MV-4-11 (cell line): Measurements from ENCODE around the gene NCKAP5.

Experiments
- DNase-seq: peaks from one replicate; lab custom pipeline; 2025; lab: John Stamatoyannopoulos, UW

NCKAP5 gene

DNA sequence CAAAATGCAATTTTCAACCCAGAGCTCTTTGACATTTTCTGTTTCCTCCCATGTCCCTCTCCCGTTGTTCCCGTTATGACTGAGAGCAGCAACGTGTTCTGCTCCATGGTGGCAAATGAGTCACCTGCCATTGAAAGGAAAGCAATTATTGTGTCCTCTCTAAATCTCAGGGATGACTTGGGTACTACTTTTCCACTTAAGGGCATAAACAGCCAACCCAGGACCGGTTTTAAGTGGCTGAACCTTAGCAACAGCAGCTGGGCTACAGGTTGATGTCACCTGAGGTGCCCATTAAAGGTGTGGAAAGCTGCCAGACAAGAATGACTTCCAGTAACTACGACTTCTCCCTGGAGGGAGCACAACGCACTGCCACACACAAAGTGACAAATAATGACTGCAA, 236.8 kb downstream of the NCKAP5 start:
- no peak for DNase-seq

DNA sequence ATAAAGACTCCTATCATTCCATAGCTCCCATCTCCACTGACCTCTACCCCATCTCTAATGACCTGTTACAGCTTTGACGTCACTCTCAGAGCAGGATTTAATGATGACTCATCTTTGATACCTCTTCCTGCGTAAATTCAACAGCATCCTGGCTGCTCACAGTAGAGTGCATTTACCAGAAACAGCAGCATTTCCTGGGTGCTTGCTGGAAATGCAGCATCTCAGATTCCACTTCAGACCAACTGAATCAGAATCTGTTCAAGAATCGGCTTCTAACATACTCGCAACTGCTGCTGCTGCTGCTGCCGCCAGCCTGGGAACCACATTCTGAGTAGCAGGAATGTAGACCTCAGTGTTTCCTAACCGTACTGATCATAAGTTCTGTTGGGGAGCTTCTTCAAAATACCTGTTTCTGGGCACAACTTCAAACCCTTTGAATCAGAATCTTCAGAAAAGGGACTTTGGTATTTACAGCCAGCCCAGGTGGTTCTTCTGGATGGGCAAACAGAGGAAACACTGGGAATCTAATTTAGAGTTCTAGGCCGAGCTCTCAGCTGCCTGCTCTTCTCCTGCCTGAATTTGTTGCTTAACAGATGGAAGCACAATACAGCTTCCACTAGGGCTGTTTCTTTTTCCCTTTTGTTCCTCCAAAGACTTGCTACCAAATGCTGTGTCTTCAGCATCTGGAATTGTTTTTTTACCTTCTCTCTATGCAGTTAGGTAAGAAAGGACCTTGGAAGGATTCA, 241.4 kb downstream of the NCKAP5 start:
- DNase-seq: no peak

DNA sequence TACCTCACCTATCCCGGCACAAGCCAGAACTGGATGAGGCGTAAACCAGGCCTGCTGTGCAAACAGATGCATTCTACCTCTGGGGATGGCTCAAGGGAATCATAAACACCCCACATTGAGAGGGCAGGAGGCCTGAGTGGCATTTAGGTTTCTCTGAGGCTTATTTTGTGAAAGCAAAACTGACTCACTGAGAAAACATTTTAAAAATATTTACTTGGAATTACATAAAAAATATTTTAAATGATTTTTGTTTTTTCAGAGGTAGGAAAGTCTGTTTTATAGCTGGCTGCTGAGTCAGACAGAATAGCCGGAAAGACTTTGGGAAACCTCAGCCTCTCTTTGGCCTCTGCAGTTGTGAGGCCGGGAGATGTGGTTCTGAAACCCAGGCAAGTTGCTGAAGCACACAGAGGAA, 244.1 kb downstream of the NCKAP5 start:
- DNase-seq: no peak

DNA sequence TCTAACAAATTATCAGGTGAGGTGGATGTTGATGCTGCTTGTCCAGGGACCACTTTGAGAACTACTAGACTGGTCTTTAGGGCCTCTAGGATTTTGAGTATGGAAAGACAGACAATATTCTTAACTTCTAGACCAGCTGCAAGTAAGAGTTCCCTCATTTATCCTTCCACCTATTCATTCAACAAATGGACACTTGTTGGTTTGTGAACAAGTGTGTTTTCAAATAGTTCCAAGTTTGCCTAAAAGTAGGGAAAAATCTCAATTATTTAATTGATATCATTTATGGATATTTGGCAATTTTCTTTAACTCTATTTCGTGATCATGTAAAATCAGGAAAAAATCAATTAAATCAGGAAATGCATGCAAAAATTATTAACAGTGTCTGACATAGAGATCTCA, 245.4 kb downstream of the NCKAP5 start:
- no peak for DNase-seq

DNA sequence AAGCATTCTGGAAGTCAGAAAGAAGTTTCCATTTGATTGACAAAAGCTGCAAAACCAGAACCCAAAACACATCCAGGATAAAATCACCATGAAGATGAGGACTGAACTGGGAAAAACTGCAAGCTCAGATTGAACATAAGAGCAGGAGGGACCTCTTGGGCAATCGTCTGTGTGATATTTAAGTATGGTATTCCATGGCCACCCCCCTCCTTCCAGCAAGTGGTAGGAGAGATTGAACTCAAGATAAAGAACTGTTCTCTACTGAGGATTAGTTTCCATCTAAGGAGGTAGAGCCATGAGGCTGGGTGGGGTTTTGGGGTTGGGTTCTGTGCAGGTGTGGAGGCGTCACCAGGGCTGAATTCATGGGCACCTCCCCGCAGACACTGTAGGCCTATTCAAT, 251.1 kb downstream of the NCKAP5 start:
- no peak for DNase-seq

DNA sequence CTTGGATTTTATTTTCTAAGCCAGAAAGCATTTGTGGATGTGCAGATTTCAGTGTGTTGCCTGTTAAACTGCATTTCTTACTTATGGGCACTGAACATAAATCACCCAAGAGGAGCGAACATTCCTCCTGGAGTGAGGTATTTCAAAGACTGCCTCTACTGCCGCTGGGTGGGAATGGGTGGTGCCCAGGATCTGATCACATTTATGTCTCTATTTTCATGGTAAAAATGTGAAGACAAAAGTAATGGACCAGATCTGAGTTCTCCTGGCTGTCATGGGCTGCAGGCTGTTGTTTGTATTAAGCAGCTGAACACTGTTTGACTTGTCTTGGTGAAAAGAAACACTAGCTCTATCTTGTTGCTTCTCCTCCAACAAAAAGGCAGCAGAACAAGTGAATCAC, 251.7 kb downstream of the NCKAP5 start:
- no peak for DNase-seq

DNA sequence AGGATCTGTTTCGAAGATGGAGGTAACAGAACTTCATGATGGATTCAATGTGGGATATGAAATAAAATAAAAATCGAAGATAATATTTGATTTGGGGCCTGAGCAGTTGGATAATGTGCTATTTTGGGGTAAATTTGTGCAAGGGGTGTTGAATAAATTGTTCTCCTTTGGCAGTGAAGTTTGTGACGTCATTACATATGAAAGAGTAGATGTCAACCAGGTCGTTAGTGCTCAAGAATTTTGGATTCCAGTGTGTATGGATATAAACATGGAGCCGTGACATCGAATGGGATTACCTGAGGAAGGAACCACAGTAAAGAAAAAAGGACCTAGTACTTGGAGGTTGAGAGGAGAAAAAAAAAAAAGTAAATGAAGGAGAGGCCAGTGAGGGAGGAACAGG, 253.0 kb downstream of the NCKAP5 start:
- no peak for DNase-seq

DNA sequence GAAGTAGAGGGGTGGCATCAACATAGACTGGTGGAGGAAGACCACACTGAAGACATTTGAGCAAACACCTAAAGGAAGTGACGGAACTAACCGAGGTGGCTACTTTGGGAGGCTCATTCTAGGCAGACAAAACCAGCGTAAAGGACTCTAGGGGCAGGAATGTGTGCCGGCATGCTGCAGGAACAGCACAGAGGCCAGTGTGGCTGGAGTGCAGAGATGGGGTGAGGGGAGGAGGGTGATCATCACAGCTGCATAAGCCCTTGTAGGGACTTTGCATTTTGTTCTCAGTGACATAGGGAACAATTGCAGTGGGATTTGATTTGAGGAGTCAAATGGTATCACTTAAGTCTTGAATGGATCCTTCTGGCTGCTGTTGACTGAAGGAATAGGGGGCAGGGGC, 253.5 kb downstream of the NCKAP5 start:
- no peak for DNase-seq

DNA sequence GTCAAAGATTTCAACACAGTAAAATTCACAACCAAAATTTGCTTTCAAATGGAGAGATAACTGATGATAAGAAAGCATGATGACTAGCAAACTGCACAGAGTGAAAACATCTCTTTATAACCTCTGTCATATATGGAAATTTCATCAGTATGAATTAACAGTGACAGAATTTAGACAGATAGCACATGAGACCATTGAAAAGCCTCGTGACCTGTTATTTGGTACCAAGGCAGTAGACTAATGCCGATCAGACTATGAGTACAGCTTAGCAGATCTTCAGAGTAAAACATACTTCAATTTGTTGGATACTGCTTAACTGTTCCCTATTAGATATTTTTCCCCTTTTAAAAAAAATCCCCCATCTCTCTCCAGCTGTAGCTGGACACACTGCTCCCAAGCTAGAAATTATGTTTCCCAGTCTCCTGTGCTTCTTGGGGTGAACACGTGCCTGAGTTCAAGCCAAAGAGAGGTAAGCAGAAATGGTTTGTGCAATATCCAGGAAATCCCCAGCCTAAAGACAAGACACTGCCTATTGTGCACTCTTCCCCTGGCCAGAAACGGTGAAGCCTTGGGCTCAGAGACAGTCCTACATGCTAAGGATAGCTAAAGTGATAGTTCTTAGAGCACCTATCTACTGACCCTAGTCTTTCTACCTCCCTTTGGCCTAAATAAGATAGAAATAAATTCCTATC, 256.1 kb downstream of the NCKAP5 start:
- no peak for DNase-seq

DNA sequence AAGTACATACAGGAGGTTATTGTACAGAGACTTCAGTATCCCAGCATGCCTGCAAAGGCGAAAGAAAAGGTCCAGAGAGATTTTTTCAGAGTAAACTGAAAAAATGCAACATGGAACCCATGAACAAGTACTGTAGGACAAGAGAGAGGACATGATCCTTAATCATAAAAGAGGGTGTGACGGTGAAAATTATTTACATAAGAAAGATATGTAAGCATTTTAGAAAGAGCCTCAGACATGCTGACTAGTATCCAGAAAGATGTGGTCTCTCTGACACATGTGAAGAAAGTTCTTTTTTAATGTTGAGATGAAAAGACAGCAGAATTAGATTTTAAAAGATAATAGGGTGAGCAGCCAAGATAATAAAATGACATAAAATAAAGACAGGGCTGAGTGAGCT, 262.0 kb downstream of the NCKAP5 start:
- no peak for DNase-seq

DNA sequence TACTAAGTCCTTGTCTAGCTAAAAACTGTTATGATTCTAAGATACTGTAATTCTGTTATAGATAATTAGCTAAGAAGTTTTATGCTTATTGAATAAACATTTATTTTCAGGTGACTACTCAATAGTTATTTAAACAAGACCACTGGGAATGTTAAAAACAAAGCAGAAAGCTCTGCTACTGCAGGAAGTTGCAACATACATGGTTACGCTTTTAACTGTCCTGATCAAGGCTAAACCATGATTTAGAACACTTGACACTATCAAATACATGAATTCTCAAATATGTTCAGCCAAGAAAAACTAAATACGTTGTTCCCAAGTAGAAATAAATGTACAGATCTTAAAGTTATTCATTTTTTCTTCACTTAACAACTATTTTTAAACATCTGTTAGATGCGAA, 263.9 kb downstream of the NCKAP5 start:
- DNase-seq: no peak

DNA sequence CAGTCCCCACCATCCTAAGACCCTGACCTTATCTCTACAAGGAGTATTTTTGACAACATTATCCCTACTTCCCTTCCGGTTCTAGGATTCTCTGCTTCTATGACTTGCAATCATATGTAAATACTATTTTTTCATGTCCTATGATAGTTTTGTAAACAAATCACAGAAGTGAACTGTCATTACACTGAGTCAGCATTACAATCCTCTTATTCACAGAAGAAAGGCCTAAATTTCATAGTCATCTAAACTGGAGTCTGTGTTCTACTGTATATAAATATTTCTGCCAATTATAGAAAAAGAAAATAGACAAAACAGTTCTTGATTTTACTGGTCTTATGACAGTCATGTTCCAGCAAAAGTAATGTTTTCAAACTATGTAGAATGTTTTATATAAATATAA, 265.1 kb downstream of the NCKAP5 start:
- DNase-seq: no peak

DNA sequence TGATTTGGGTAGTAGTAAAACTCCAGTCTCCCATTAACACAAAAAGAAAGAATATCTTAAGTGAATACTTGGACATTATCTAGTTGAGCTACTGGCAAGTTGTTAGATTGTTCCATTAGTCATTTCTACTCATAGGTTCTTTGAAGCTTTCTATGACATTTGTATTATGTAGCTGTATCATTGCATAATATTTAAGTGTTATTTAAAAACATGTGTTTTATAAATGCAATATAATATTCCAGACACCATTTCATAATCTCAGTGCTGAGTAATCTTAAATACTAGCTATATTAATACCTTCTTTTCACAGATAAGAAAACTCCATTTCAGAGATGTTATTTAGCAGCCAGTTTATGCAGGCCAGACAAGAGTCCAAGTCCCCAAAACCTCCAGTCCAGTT, 271.9 kb downstream of the NCKAP5 start:
- no peak for DNase-seq

DNA sequence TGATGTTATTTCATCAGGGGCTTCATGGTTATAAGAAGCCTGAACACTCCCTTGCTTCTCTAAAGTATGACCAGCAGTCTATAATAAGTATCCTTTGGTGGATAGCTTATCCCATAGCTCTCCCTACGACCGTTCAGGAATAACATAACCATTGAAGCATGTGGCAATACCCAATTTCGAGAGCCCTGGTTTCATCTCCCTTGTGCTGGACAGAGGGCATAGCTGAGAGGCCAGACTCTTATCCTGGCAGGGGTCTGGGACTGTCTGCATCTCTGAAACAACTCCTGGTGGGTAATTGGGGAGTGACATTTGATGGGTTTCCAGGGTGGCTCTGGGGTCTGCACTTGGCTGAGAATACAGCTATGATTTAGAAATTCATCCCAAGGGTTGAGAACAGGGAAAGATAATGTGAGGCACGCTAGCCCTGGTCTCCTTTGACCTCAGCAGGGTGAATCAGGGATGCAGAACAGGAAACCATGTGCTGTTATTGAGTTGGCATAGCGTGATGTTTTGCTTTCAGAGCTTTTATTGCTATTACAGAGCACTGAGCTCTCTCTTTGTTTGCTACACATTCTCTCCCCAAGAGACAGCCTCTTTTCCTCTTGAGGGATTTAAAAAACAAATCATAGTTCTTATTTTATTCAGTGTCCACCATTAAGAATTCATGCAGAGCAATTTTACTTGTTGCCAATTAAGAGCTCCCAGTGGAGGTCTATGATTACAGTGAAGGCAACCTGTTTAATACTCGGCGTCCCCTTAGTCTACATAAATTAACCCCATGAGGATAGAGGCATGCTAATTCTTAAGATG, 274.5 kb downstream of the NCKAP5 start:
- no peak for DNase-seq

DNA sequence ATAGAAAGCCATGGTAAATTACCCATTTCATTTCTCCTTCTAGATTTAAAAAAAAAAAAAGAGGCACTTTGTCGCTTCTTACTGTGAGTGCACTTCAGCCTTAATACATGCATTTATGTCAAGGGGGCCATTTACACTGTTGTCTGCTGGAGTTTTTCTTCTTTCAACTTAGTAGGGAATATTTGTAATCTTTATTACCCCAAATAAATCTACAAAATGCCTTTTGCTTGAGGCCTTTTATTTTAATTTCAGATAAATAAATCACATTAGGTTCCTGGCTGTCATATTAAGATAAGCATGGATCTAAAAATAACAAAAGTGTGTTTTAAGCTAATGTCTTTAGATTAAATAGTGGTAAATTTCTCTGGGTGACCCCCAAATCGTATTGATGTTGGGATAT, 276.0 kb downstream of the NCKAP5 start:
- DNase-seq: no peak

DNA sequence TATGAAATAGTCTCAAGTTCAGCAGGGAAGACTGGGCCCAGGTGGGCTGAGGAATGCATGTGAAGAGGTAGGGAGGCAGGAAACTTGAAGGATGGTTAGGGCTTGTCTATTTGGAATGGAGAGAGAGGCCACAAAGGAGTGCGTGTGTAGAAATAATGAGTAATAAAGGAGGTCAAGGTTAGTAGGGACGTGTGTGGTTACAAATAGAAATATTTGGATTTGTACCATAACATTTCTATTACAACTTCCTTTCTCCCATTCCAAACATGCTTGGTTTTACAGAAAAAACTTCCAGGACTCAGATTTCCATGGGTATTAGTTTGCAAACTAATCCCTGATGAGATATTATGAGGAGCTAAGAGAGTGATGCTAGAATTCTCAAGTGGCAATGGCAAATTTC, 280.6 kb downstream of the NCKAP5 start:
- DNase-seq: no peak

DNA sequence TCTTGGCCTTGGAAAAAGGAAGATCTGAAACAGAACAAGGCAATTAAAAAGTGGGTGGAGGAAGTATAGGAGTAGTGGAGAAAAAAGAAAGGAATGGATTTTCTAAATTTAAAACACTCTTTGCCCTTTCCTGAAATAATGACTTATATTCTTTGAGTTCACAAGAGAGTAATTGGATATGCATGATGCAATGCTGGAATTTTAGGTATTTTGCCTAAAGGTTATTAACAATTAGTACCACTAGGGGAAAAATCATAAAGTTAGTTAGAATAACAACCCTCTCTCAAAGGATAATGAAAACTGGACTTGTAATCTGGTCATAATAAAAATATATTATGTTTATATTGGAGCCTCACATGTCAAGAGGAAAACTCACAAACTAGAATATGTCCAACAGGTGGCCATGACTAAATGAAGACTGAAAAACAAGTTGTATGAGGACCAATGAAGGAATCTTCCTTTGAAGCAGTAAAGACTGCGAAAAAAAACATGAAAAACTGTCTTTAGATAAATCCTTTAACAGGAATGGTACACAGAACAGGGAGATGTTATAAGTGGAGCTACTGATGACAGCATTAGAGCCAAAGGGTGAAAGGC, 281.8 kb downstream of the NCKAP5 start:
- no peak for DNase-seq

DNA sequence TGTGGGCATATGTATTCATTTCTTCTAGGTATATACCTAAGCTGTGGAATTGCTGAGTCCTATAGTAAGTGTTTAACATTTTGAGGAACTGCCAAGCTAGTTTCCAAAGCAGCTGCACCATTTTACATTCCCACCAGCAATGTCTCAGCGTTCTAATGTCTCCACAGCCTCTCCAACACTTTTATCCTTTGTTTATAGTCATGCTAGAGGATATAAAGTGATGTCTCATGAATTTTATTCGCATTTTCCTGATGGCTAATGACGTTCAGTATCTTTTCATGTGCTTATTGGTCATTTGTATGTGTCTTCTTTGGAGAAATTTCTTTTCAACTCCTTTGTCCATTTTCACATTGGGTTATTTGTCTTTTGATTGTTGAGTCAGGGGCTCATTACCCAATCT, 295.2 kb downstream of the NCKAP5 start:
- DNase-seq: no peak

DNA sequence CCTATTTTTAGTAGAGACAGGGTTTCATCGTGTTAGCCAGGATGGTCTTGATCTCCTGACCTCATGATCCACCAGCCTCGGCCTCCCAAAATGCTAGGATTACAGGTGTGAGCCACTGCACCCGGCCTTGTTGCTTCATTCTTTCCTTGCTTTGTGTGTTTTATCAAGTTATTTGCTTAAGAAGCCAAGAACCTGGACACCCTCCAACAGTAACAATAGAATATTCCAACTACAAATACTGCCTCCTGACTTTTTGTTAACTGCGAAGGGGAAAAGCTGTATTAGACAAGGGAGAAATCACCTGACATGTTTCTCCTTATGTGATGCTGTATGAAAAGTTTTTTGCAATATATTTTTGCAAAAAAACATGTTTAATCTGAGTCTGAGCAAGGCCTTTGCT, 297.2 kb downstream of the NCKAP5 start:
- DNase-seq: no peak

DNA sequence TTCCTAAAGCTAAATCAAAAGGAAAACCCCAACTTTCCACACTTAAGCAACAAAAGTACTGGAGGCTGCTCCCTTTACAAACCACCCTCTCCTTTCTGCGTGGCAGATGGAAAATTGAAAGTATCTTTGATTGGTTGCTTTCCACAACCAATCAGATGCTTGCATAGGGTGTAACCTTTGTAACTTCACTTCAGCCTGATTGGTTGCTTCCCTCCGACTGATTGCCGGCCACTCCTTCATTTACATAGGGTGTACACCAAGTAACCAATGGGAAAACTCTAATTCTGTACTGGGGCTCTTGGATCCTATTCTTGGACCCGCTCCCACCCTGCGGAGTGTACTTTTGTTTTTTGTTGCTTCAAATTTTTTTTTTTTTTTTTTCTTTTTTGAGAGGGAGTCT, 297.7 kb downstream of the NCKAP5 start:
- no peak for DNase-seq

DNA sequence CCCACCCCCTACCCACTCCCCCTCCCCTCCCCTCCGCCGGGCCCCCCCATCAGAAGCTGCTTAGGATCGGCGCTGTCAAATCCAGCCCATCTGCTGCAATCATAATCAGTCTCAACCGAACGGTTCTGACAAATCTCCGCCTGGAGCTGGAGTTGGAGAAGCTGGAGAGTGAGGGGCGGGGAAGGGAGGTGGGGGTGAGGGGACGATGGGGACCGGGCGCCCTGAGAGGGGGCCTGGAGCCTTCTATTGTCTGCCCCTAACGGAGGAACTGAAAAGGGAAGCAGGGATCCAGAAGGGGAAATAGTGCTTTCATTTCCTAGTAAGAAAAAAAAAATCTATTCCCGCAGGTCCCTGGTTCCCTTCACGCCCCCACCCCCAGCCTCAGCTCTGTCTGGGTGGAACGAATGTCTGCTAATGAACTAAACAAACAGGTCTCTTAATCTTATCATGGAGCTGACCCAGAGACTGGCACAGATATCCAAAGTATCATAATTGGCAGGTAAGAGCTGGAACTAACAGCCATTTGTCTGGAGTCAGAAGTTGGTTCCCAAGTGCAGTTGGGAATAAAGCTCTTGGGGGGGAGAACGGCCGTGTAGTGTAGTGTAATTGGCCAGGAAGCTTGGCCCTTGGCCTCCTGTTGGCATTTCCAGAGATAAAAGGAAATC, 301.2 kb downstream of the NCKAP5 start:
- DNase-seq: peak; percentile 27
